GM18508 (cell line): ENCODE measurements around the gene NPHP3.
"Not testable (repeated sequence)": the region's sequence is repeated elsewhere in the genome, so short reads cannot be mapped to it uniquely, and the experiment has no call there.

Experiments
- ATAC-seq: cut with Tn5 transposase; IDR thresholded peaks from one replicate; pipeline ENCODE4 v1.9.1; 2021; ENCODE audit warnings: moderate number of reproducible peaks; ENCODE audit not compliant: insufficient read depth, unreplicated experiment

Gene NPHP3

DNA sequence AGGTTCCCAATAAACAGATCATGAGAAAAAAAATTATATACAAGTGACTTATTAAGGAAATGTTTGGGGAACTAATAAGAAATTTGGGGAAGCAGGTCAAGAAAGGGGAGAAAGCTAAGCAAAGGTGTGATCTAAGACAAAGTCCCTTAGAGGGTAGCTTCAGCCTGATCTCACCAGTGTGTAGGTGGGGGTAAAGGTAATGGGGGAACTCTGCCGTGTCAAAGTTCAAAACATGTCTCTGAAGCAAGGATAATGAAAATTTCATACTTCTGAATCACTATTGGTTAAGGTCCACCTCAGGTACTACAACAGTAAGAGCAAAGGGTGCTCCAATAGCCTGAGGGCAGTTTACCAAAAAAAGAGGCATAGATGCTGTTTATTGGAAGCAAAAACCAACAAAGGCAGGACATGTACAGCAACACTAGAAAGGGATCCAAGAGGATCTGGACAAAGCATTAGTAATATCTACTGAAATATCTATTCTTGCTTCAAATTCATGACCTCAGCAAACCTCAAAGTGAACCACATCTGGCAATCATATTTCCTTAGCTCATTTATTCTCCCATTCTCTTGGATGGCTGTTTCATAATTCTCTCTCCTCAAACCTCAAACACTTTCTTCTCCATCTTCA lies 69.5 kb downstream of the NPHP3 start:
- ATAC-seq, result no peak

DNA sequence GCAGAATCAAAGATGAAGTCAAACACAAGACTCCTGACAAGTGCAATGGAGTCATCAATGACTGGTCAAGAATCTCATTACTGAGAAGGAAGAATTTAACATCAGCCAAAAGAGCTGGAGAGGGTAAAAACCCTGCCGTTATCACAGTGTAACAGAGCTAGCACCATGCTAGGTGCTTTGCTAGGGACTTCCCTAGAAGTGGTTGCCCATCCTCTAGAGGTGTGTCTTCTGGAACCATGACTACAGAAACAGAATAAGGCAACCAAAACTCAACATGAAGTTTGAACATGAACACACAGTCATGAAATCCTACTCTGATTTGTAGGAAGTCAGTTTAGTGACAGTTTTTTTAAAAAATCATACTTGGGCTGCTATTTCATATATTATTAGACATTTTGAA lies 72.1 kb downstream of the NPHP3 start:
- no peak for ATAC-seq

DNA sequence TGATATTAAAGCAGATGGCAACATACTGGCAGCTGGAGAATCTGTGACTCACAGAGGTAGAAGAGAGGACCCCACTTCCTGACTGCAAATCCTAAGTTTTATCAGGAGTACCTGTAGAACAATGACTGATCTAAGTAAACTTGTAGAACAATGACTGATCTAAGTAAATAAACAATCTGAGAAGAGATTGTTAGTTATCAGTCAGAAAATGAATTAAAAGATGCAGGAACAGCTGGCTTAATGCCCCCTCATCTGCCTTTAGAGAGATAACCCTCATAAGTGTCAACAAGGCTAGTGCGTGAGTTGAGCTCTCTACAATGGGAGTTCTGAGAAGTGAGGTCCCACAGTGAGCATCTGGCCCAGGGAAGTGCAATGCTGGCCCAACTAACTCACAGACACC lies 77.2 kb downstream of the NPHP3 start:
- no peak for ATAC-seq

DNA sequence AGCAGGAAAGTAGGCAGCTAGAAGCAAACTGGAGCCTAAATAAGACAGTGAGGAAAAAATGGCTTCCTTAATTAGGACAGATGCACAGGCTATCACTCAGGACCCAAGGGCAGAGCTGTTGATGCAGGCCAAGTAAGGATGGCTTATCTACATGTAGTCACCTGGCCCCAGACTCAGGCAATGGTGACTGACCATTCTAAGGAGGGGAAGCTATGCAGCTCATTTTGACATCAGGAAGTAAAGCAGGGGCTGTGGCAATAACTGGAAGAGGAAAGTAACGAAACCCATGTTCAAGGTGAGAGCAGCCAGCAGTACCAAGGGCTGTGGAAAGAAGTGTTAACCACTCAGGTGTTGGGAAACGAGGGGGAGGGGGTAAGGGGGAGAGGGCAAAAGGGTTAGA lies 78.8 kb downstream of the NPHP3 start:
- no peak for ATAC-seq

DNA sequence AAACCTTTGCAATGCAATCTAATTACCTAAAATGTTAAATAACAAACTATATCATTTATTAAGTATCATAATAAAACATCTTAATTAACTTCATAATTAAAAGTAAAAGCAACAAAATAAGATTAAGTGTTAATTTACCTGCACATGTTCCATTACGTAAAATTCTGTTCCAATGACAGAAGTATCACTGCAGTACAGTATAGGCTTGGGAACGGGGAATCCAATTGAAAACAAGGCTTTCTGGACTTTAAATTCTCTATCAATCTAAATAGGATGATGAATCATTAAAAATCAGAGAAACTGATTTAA lies 79.7 kb downstream of the NPHP3 start:
- ATAC-seq, result no peak

DNA sequence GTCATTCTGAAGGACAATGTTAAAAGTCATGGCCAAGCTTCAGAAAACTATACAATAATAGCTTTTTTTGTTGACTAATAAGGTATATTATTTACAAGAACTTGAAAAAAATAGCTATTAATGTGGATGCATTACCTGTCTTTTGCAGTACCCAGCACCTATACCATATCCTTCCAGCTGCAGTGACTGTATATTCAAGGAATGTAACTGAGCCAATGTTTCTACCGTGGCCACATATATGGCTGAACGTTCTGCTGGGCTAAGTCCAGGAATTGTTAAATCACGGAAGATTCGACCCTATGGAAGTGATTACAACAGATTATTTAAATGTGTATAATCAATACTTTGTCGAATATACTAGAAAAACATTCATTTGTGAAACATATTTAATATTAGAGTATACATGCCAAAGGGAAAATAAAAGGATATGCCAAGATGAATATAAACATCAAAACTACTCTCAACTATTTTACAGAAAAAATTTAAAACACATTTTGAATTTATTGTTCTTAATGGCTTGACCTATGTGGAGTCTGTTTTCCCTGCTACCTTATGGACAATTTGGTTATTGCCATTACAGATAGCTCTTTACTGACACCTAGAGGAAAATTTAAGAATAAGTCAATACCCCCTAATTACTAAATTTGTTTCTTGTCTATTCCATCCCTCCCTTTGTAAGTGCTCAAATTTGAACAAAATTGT lies 80.2 kb downstream of the NPHP3 start:
- ATAC-seq, result no peak

DNA sequence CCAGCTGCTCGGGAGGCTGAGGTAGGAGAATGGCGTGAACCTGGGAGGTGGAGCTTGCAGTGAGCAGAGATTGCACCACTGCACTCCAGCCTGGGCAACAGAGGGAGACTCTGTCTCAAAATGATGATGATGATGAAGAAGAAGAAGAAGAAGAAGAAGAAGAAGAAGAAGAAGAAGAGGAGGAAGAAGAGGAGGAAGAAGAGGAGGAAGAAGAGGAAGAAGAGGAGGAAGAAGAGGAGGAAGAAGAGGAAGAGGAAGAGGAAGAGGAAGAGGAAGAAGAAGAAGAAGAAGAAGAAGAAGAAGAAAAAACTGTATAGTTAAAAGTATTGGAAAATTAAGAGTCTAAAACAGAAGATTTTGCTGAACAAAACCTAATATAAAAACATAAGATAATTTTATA lies 80.8 kb downstream of the NPHP3 start:
- not testable (repeated sequence) for ATAC-seq

DNA sequence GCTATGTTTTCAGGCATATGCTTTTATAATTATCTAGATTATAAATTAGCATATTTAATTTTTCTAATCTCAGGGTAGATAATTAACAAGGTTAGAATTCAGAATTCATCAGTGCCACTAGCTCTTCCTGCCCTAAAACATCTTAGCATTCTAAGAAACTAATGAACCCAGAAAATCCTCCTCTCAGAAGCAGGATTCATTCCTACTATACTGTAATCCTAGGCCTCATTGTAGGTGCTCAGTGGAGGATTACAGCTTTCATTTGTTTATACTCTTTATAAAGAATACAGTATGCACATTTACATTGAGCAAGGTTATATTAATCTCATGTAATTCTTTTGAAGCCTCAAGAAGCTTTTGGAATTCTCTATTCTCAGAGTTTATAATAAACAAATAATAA lies 83.5 kb downstream of the NPHP3 start:
- no peak for ATAC-seq

DNA sequence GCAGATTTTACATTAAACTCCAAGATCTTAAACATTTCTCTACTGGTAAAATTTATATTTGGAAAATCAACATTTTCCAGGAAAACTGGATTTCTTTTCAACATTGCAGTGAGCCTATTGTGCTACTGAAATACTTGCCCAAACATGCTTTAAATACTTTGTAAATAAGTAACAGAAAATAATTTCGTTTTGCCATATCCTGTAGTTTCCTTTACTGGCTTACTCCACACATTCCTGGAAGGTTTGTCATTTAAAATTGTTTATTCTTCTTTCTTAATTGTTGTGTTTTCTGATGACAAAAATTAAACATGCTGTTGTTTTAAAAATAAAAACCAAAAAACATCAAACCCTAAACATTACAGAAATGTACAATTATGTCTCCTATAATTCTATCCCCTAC lies 84.6 kb downstream of the NPHP3 start:
- no peak for ATAC-seq

DNA sequence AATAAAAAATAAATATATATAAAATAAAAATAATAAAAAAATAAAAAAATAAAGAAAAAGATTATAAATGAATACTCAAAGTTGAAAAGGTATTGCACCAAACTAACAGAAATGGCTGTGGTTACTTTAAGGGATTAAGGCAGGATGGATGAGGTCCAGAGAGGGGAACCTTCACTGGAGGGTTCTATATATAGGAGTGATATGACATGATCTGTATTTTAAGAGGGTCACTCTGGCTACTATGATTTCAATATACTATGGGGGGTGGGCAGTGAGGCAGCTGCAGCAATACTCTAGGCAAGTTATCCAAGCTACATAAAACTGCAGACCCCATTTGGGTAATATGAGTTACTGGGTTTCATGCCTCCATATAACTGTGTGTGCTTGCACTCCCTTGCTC lies 87.2 kb downstream of the NPHP3 start:
- ATAC-seq, result no peak
